Esophagus squamous epithelium (tissue), 5 donors: ENCODE measurements around the gene GSG1. TPM values are rescaled to one million over a fixed set of nuclear protein-coding genes. Genes with fewer than 3 reads are reported as not detected.

Experiments
- DNase-seq: peaks from one replicate; lab custom pipeline; 2025; lab: John Stamatoyannopoulos, UW
- H3K27ac ChIP-seq, 4 donors: fragments of 200-600 bp; sonication (generic); one replicate each; pipeline ENCODE4 v1.5.1; 2016 to 2019; ENCODE audit warnings: mild to moderate bottlenecking in 1 of 4
- H3K27me3 ChIP-seq, 4 donors: fragments of 200-600 bp; sonication (generic); 1 replicate in 3 of 4; 2 replicates in 1 of 4; pipeline versions ENCODE4 v1.5.1 to v1.6.0; 2017 to 2021; ENCODE audit warnings: antibody characterized with exemption in 1 of 4
- H3K36me3 ChIP-seq, 3 donors: fragments of 200-600 bp; sonication (generic); one replicate each; pipeline ENCODE4 v1.5.1; 2016 to 2019
- H3K4me1 ChIP-seq, 3 donors: fragments of 200-600 bp; sonication (generic); one replicate each; pipeline ENCODE4 v1.5.1; 2017 to 2019
- H3K4me3 ChIP-seq, 4 donors: fragments of 200-600 bp; sonication (generic); 1 replicate in 3 of 4; 2 replicates in 1 of 4; pipeline ENCODE4 v1.5.1; 2016 to 2019; ENCODE audit warnings: mild to moderate bottlenecking in 2 of 4, moderate library complexity in 1 of 4
- H3K9me3 ChIP-seq, 3 donors: fragments of 200-600 bp; sonication (generic); one replicate each; pipeline ENCODE4 v1.5.1; 2016 to 2019
- POLR2A ChIP-seq, 4 donors: fragments of 450-650 bp; IDR thresholded peaks; one replicate each; pipeline ENCODE4 v1.6.1; 2017; ENCODE audit warnings: antibody characterized with exemption in 4 of 4, mild to moderate bottlenecking in 4 of 4, moderate library complexity in 3 of 4
- WGBS, 2 donors: methylation state at CpG; one replicate each; pipeline ENCODE4 v1.1.5; 2018; 5-methylcytosine and 5-hydroxymethylcytosine counted together
- intact Hi-C: fragments of 100-400 bp; cut with DNase I; formaldehyde crosslinking; loops from one replicate; pipeline ENCODE4 v1.15.0; 2022
- total RNA-seq, 4 donors: library from RNA; depleted of rRNA; stranded (reverse); fragments of >200 nt; gene quantifications; one replicate each; pipeline ENCODE4 v1.1.0, GENCODE V29; 2016
- TF ChIP-seq, protein P1 (sequence below), 6 experiments: fragments of 450-650 bp in 4 of 6; fragments of 200-600 bp in 2 of 6; sonication (generic) in 2 of 6; IDR thresholded peaks; one replicate each; pipeline ENCODE4 v1.5.1; 2016 to 2019; ENCODE audit warnings: antibody characterized with exemption in 6 of 6, mild to moderate bottlenecking in 4 of 6, moderate library complexity in 4 of 6
- donor health status: DM: yes; HTN: yes; CAD: no.

GSG1 gene
- total RNA-seq, 4 donors from 2014 or later = not detected

DNA sequence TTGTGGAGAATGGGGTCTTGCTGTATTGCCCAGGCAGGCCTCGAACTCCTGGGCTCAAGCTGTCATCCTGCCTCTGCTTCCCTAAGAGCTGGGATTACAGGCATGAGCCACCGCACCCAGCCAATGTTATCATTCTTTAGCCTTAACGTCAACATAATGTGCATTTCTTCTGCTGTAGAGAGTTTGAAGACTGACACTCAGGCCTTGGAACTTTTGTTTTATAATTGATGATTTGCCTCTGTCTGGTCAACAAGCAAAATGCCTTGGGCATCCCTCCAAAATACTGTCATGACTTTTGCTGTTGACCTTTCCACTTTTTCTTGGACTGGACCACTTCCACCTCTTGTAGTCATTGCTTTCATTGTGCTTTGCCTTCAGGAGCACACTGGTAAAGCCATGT lies 30.3 kb downstream of the GSG1 start:
- H3K9me3 ChIP-seq = no peaks in the 10 kb centered on the region
- peaks cover 0 to 22% (median 0%) of the 10 kb centered on the region in 3 donors for H3K4me1 ChIP-seq
- DNase-seq = no peak
- H3K27ac ChIP-seq = no peak overlapping the region
- WGBS, 2 donors = 77 to 80% methylated on average over 3 of the region's 3 CpGs
- H3K4me3 ChIP-seq = no peak overlapping the region
- peaks cover 0 to 41% (median 1%) of the 10 kb centered on the region in 3 donors for H3K36me3 ChIP-seq
- H3K27me3 ChIP-seq = no peaks in the 10 kb centered on the region
- intact Hi-C loops = no loop called here
- no peak for TF ChIP-seq POLR2A (IDR thresholded peaks at IDR 0.05)
- TF ChIP-seq, protein P1, sequence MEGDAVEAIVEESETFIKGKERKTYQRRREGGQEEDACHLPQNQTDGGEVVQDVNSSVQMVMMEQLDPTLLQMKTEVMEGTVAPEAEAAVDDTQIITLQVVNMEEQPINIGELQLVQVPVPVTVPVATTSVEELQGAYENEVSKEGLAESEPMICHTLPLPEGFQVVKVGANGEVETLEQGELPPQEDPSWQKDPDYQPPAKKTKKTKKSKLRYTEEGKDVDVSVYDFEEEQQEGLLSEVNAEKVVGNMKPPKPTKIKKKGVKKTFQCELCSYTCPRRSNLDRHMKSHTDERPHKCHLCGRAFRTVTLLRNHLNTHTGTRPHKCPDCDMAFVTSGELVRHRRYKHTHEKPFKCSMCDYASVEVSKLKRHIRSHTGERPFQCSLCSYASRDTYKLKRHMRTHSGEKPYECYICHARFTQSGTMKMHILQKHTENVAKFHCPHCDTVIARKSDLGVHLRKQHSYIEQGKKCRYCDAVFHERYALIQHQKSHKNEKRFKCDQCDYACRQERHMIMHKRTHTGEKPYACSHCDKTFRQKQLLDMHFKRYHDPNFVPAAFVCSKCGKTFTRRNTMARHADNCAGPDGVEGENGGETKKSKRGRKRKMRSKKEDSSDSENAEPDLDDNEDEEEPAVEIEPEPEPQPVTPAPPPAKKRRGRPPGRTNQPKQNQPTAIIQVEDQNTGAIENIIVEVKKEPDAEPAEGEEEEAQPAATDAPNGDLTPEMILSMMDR (IDR thresholded peaks at IDR 0.05) = no peak

DNA sequence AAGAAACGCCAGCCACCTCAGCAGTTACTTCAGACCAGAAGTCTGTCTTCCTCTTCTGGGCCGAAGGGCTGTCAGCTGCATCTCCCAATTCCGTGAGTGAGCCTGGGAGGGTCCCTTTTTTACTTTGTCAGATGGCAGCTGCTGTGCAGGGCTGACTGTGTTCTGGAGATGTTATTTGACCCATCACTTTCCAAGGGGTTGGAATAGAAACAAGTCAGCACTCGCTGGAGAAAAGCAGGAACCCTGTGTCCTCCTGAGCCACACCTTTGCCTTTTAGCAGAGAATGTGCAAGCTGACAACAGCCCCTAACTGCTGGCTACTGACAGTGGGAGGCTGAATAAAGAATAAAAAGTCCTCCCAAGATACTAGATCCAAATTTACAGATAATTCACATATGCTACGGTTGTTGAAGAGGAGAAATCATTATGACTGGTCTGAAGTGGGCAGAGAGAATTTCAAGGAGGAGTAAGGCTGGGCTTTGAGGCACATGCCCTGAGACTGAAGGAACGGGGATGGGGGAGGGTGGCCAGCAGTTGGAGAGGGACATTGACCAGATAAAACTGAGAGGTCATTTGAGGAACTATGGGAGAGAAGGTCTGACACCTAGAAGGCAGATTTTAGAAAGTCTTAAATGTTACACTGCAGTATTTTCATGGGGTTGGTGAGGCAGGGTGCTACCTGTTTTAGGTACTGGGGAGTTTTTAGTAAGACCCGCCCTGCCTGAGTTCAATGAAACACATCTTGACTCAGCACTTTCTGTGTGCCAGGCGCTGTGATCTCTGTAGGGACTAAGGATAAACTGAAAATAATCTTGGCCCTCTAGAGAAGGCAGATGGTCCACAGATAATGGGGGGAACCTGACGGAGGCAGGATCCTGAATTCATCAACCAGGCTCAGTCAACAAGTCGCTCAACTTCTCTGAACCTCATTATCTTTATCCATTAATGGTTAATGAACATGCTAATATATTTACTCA lies 31.9 kb downstream of the GSG1 start:
- no peak for DNase-seq
- Histone ChIP-seq H3K27ac (peak overlapping the region in 3 of 4 donors; percentile 70 to 82 (median 79)), H3K4me3 (no peak overlapping the region), H3K4me1 (peaks cover 0 to 22% (median 0%) of the 10 kb centered on the region in 3 donors), H3K9me3 (no peaks in the 10 kb centered on the region), H3K36me3 (peaks cover 0 to 53% (median 4%) of the 10 kb centered on the region in 3 donors), H3K27me3 (no peaks in the 10 kb centered on the region)
- TF ChIP-seq, protein P1 (IDR thresholded peaks at IDR 0.05) = no peak
- no peak for TF ChIP-seq POLR2A (IDR thresholded peaks at IDR 0.05)
- intact Hi-C loops = no loop called here
- 57 to 72% methylated on average over 10 of the region's 10 CpGs for WGBS, 2 donors

DNA sequence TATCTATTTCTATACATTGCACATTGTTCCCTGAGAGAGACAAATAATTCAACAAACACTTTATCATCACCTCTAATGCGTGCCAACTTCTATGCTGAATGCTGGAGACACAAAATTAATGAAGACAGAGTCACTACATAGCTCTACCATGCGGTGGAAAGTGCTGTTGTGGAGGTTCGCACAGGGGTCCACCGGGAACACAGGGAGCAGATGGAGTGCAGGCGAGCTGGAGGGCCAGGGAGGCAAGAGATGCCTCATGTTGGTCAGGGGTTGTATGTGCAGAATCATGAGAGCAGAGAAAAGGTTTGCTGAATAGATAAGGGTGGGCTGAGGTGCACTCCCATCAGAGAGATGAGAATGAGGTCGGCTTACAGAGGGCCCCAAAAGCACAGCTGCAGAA lies 34.1 kb downstream of the GSG1 start:
- 88 to 92% methylated on average over 6 of the region's 6 CpGs for WGBS, 2 donors
- no peaks in the 10 kb centered on the region for H3K9me3 ChIP-seq
- TF ChIP-seq, protein P1 (IDR thresholded peaks at IDR 0.05) = no peak
- TF ChIP-seq POLR2A (IDR thresholded peaks at IDR 0.05) = no peak
- H3K27ac ChIP-seq = no peak overlapping the region
- peaks cover 0 to 22% (median 0%) of the 10 kb centered on the region in 3 donors for H3K4me1 ChIP-seq
- DNase-seq = no peak
- H3K27me3 ChIP-seq = no peaks in the 10 kb centered on the region
- intact Hi-C loops = no loop called here
- H3K4me3 ChIP-seq = no peak overlapping the region
- H3K36me3 ChIP-seq = peaks cover 0 to 38% (median 4%) of the 10 kb centered on the region in 3 donors

DNA sequence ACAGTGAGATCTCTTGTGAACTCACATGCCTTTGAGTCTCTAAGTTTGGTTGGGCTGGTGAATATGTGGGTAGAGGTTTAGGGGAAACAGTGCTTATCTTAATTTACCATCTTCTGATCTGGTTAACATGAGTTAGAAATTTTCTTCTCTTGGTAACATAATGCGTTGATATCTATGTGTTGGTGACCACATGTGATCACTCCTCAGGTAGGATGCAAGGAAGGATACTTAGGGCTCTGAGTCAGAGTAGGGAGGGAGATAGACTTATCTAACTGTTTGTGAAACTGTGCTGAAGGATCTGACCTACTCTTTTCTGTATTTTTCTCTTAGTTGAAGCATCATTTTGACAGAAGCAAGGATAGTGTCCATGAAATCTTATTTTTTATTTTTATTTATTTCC lies 36.1 kb downstream of the GSG1 start:
- TF ChIP-seq, protein P1 (IDR thresholded peaks at IDR 0.05) = no peak
- TF ChIP-seq POLR2A (IDR thresholded peaks at IDR 0.05) = no peak
- no peak for DNase-seq
- Histone ChIP-seq H3K4me3 (no peak overlapping the region), H3K36me3 (peaks cover 0 to 38% (median 4%) of the 10 kb centered on the region in 3 donors), H3K9me3 (no peaks in the 10 kb centered on the region), H3K27ac (no peak overlapping the region), H3K4me1 (peaks cover 0 to 27% (median 0%) of the 10 kb centered on the region in 3 donors), H3K27me3 (no peaks in the 10 kb centered on the region)
- intact Hi-C loops = no loop called here
- 81 to 100% methylated on average over 1 of the region's 1 CpG for WGBS, 2 donors

DNA sequence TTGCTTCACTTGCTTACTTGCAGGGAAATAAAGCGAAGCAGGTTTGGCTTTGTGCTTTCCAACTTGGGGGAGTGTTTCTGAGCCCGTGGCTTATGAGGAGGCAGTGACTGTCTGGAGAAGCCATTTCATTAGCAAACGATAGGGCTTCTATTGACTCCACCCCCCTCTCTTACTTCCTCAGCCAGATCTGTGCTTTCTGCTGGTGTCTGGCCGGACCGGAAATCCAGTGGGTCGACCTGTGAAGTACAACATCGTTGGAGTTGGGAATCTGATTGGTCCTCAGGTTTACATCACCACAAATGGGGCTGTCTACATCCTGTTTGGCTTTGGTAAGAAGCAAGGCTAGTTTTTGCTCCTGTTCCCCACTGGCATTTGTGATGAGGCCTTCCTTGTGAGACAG lies 37.0 kb downstream of the GSG1 start:
- Histone ChIP-seq H3K9me3 (no peaks in the 10 kb centered on the region), H3K27me3 (no peaks in the 10 kb centered on the region), H3K27ac (no peak overlapping the region), H3K4me1 (peaks cover 0 to 27% (median 0%) of the 10 kb centered on the region in 3 donors), H3K36me3 (peaks cover 0 to 38% (median 4%) of the 10 kb centered on the region in 3 donors), H3K4me3 (no peak overlapping the region)
- WGBS, 2 donors = 82 to 91% methylated on average over 4 to 6 of the region's 7 CpGs
- TF ChIP-seq, protein P1 (IDR thresholded peaks at IDR 0.05) = no peak
- no peak for TF ChIP-seq POLR2A (IDR thresholded peaks at IDR 0.05)
- no peak for DNase-seq
- intact Hi-C loops = no loop called here
